Brain microvascular endothelial cell (primary cell): ENCODE measurements around the gene MATN1.

ENCODE experiments used
- DNase-seq: peaks from one replicate; pipeline ENCODE4 v3.0.0-alpha.2; 2020
- H3K27ac ChIP-seq: fragments of 250-450 bp; sonication (Bioruptor Pico); 2 replicates; pipeline ENCODE4 v1.5.1; 2020; ENCODE audit warnings: mild to moderate bottlenecking, moderate library complexity
- H3K27me3 ChIP-seq: fragments of 250-450 bp; sonication (Bioruptor Pico); replicated peaks from 2 replicates; pipeline ENCODE4 v1.5.1; 2020; ENCODE audit warnings: mild to moderate bottlenecking
- H3K36me3 ChIP-seq: fragments of 250-450 bp; sonication (Bioruptor Pico); replicated peaks from 2 replicates; pipeline ENCODE4 v1.5.1; 2020; ENCODE audit warnings: mild to moderate bottlenecking
- H3K4me3 ChIP-seq: 2 replicates; pipeline ENCODE4 v1.5.1; 2011; ENCODE audit warnings: low read depth, mild to moderate bottlenecking, control low read depth, low read length, moderate library complexity
- in situ Hi-C: cut with HindIII; loops from 2 replicates; pipeline ENCODE4 v1.10.0; 2017; ENCODE audit warnings: low sequenced_read_pairs, low pct_ligation_motif_present
- TF ChIP-seq, protein P1 (sequence below): IDR thresholded peaks from 2 replicates; pipeline ENCODE4 v1.5.1; 2011; ENCODE audit warnings: low read depth, mild to moderate bottlenecking, moderate library complexity, low read length, control low read depth, inconsistent platforms; ENCODE audit errors: missing control alignments

MATN1 gene

GRCh38 chr1:30670240-30671060 lies 52.9 kb downstream of the MATN1 start:
- no peaks in the 10 kb centered on the region for H3K36me3 ChIP-seq
- TF ChIP-seq, protein P1, sequence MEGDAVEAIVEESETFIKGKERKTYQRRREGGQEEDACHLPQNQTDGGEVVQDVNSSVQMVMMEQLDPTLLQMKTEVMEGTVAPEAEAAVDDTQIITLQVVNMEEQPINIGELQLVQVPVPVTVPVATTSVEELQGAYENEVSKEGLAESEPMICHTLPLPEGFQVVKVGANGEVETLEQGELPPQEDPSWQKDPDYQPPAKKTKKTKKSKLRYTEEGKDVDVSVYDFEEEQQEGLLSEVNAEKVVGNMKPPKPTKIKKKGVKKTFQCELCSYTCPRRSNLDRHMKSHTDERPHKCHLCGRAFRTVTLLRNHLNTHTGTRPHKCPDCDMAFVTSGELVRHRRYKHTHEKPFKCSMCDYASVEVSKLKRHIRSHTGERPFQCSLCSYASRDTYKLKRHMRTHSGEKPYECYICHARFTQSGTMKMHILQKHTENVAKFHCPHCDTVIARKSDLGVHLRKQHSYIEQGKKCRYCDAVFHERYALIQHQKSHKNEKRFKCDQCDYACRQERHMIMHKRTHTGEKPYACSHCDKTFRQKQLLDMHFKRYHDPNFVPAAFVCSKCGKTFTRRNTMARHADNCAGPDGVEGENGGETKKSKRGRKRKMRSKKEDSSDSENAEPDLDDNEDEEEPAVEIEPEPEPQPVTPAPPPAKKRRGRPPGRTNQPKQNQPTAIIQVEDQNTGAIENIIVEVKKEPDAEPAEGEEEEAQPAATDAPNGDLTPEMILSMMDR = no peak
- in situ Hi-C loops = no loop called here
- no peak overlapping the region for H3K27ac ChIP-seq
- no peaks in the 10 kb centered on the region for H3K27me3 ChIP-seq
- H3K4me3 ChIP-seq = no peak overlapping the region
- DNase-seq = no peak

GRCh38 chr1:30668546-30669327 lies 54.6 kb downstream of the MATN1 start:
- no peaks in the 10 kb centered on the region for H3K36me3 ChIP-seq
- no peak for DNase-seq
- TF ChIP-seq, protein P1 = no peak
- in situ Hi-C loops = no loop called here
- no peak overlapping the region for H3K4me3 ChIP-seq
- no peaks in the 10 kb centered on the region for H3K27me3 ChIP-seq
- no peak overlapping the region for H3K27ac ChIP-seq

DNA sequence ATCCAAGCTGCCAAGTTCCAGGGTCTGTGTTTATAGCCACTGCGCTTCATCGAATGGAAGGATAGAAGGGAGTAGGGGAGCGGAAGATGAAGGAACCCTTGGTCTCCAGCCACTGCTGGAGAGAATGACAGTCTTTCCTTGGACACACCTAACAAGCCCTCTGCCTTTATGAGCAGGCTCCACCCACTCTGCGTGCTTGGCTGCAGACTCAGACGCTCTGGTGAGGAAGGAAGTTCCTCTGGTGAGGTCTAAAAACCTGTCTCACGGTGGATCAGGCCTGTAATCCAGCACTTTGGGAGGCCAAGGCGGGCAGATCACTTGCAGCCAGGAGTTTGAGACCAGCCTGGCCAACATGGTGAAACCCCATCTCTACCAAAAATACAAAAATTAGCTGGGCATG lies 55.4 kb downstream of the MATN1 start:
- no peak overlapping the region for H3K4me3 ChIP-seq
- no peaks in the 10 kb centered on the region for H3K27me3 ChIP-seq
- in situ Hi-C loops = no loop called here
- TF ChIP-seq, protein P1 = no peak
- H3K27ac ChIP-seq = no peak overlapping the region
- no peaks in the 10 kb centered on the region for H3K36me3 ChIP-seq
- no peak for DNase-seq

- H3K27me3 ChIP-seq = no peaks in the 10 kb centered on the region
Measured at GRCh38 chr1:30666756-30667273, 56.6 kb downstream of the MATN1 start.

DNA sequence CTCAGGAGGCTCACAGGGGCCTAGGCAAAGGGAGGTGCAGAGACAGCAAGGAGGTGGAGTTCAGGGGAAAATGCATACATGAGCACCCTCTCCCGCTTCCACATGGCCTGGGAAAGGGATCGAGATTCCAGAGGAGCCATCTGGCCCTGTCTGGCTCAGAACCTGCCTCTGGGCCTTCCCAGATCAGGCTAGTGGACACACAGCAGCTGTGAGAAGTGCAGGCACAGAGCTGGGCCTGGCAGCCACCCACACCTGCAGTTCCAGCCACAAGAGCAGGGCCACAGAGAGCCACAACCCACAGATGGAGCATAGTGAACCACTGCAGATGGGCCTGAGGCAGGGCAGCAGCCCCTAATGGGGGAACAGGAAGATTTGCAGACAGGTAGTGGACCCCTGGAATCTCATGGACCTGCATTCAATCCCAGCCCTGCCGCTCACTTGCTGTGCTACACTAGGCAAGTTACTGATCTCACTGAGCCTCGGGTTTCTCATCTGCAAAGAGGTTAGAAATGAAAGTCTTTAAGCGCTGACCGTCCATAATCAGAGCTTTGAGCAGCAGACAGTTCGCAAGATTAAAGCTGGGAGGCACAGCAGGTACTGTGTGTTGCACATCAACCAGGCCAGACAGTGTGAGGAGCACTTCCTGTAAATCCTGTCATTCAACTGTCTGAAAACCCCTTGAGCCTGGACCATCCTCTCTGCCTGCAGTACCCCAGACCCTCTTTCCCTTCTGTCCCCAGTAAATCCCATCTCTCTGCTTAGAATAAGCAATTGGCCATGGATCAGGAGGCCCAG lies 58.0 kb downstream of the MATN1 start:
- H3K27me3 ChIP-seq = no peaks in the 10 kb centered on the region
- H3K36me3 ChIP-seq = no peaks in the 10 kb centered on the region
- in situ Hi-C loops = no loop called here
- no peak overlapping the region for H3K4me3 ChIP-seq
- H3K27ac ChIP-seq = no peak overlapping the region
- DNase-seq = no peak
- TF ChIP-seq, protein P1 = no peak

More at GRCh38 chr1:30666756-30667273, 56.6 kb downstream of the MATN1 start:
- TF ChIP-seq, protein P1 = no peak
- H3K36me3 ChIP-seq = no peaks in the 10 kb centered on the region
- no peak overlapping the region for H3K4me3 ChIP-seq
- in situ Hi-C loops = no loop called here
- DNase-seq = no peak
- no peak overlapping the region for H3K27ac ChIP-seq
